HEK293 (cell line): Measurements from ENCODE around the gene PDE3B.

Experiments used
- CTCF ChIA-PET: fragments of 350-600 bp; formaldehyde crosslinking; extraction: SDS; loops from one replicate; lab custom pipeline; 2021; ENCODE audit warnings: antibody characterized with exemption; lab: Yijun Ruan, JAX
- POLR2A ChIA-PET: fragments of 300-600 bp; formaldehyde crosslinking; extraction: SDS; loops from one replicate; lab custom pipeline; 2020; ENCODE audit warnings: antibody characterized with exemption, inconsistent platforms; lab: Yijun Ruan, JAX
- H3K27ac ChIP-seq: fragments of 200-500 bp; sonication (Bioruptor generic); 2 replicates; pipeline ENCODE4 v1.5.1; 2014; ENCODE audit warnings: low read depth, low read length, control low read depth, inconsistent platforms; ENCODE audit errors: extremely low read depth
- H3K36me3 ChIP-seq, 2 experiments: fragments of 200-500 bp in 1 of 2; sonication (Bioruptor generic) in 1 of 2; 1 replicate in 1 of 2; 2 replicates in 1 of 2; pipeline ENCODE4 v1.5.1; 2014 to 2017; ENCODE audit warnings: inconsistent platforms in 2 of 2, low read length in 2 of 2; ENCODE audit not compliant: control insufficient read depth in 2 of 2, insufficient read depth in 1 of 2
- H3K4me1 ChIP-seq: fragments of 200-500 bp; sonication (Bioruptor generic); 2 replicates; pipeline ENCODE4 v1.5.1; 2014; ENCODE audit warnings: mild to moderate bottlenecking, low read length, inconsistent platforms; ENCODE audit not compliant: control insufficient read depth, insufficient read depth
- H3K4me3 ChIP-seq: 2 replicates; pipeline ENCODE4 v1.5.1; 2011; ENCODE audit warnings: low read depth, mild to moderate bottlenecking, control low read depth, low read length, moderate library complexity
- H3K9me3 ChIP-seq: fragments of 200-500 bp; sonication (Bioruptor generic); 2 replicates; pipeline ENCODE4 v1.5.1; 2014; ENCODE audit warnings: low read depth, low read length, inconsistent platforms; ENCODE audit not compliant: control insufficient read depth, insufficient read depth
- GLI2 ChIP-seq: fragments of 450-650 bp; formaldehyde crosslinking; IDR thresholded peaks from 2 replicates; pipeline ENCODE4; 2017; ENCODE audit warnings: missing biosample characterization, missing genetic modification characterization, low read depth, borderline replicate concordance
- PATZ1 ChIP-seq: fragments of 450-650 bp; formaldehyde crosslinking; IDR thresholded peaks from 2 replicates; pipeline ENCODE4 v1.5.1; 2016; ENCODE audit warnings: missing biosample characterization, missing genetic modification characterization
- PRDM10 ChIP-seq: fragments of 450-650 bp; formaldehyde crosslinking; IDR thresholded peaks from 2 replicates; pipeline ENCODE4 v1.5.1; 2016; ENCODE audit warnings: missing biosample characterization, missing genetic modification characterization
- WT1 ChIP-seq: fragments of 450-650 bp; formaldehyde crosslinking; IDR thresholded peaks from 2 replicates; pipeline ENCODE4 v1.5.1; 2016; ENCODE audit warnings: missing biosample characterization, missing genetic modification characterization
- ZBTB11 ChIP-seq: fragments of 450-650 bp; formaldehyde crosslinking; conservative IDR thresholded peaks from 2 replicates; pipeline ENCODE4 v1.5.1; 2016; ENCODE audit warnings: low read depth, missing biosample characterization, missing genetic modification characterization
- ZBTB44 ChIP-seq: fragments of 450-650 bp; IDR thresholded peaks from 2 replicates; pipeline ENCODE4 v1.5.1; 2018; ENCODE audit warnings: missing biosample characterization, mild to moderate bottlenecking, missing genetic modification characterization
- ZNF19 ChIP-seq: fragments of 450-650 bp; formaldehyde crosslinking; IDR thresholded peaks from 2 replicates; pipeline ENCODE4; 2016; ENCODE audit warnings: missing biosample characterization, missing genetic modification characterization, low read depth
- ZNF280C ChIP-seq: fragments of 450-650 bp; formaldehyde crosslinking; IDR thresholded peaks from 2 replicates; pipeline ENCODE4 v1.5.1; 2016; ENCODE audit warnings: missing biosample characterization, missing genetic modification characterization
- ZNF341 ChIP-seq: fragments of 450-650 bp; formaldehyde crosslinking; IDR thresholded peaks from 2 replicates; pipeline ENCODE4; 2016; ENCODE audit warnings: low read depth, missing biosample characterization, missing genetic modification characterization
- ZNF391 ChIP-seq: fragments of 450-650 bp; formaldehyde crosslinking; IDR thresholded peaks from 2 replicates; pipeline ENCODE4 v1.5.1; 2016; ENCODE audit warnings: low read depth, missing biosample characterization, missing genetic modification characterization, borderline replicate concordance
- ZNF423 ChIP-seq: fragments of 450-650 bp; formaldehyde crosslinking; IDR thresholded peaks from 2 replicates; pipeline ENCODE4 v1.5.1; 2016; ENCODE audit warnings: missing biosample characterization, missing genetic modification characterization
- ZNF521 ChIP-seq: fragments of 450-650 bp; formaldehyde crosslinking; IDR thresholded peaks from 2 replicates; pipeline ENCODE4 v1.5.1; 2017; ENCODE audit warnings: missing biosample characterization, mild to moderate bottlenecking, missing genetic modification characterization
- ZNF548 ChIP-seq: fragments of 450-650 bp; formaldehyde crosslinking; IDR thresholded peaks from 2 replicates; pipeline ENCODE4 v1.5.1; 2016; ENCODE audit warnings: missing biosample characterization, missing genetic modification characterization
- ZNF596 ChIP-seq: fragments of 450-650 bp; IDR thresholded peaks from 2 replicates; pipeline ENCODE4 v1.5.0; 2018; ENCODE audit warnings: missing biosample characterization, mild to moderate bottlenecking, missing genetic modification characterization, moderate library complexity
- ZNF624 ChIP-seq: fragments of 450-650 bp; formaldehyde crosslinking; IDR thresholded peaks from 2 replicates; pipeline ENCODE4 v1.5.1; 2017; ENCODE audit warnings: missing biosample characterization, missing genetic modification characterization
- ZNF626 ChIP-seq: fragments of 450-650 bp; sonication (Bioruptor Pico); formaldehyde crosslinking; IDR thresholded peaks from 2 replicates; pipeline ENCODE4 v1.5.1; 2018; ENCODE audit warnings: missing biosample characterization, missing genetic modification characterization, inconsistent platforms
- ZNF629 ChIP-seq: fragments of 450-650 bp; formaldehyde crosslinking; IDR thresholded peaks from 2 replicates; pipeline ENCODE4 v1.5.1; 2017; ENCODE audit warnings: missing biosample characterization, missing genetic modification characterization
- ZNF792 ChIP-seq: fragments of 450-650 bp; formaldehyde crosslinking; IDR thresholded peaks from 2 replicates; pipeline ENCODE4 v1.5.1; 2016; ENCODE audit warnings: missing biosample characterization, missing genetic modification characterization
- ZSCAN4 ChIP-seq: fragments of 450-650 bp; formaldehyde crosslinking; IDR thresholded peaks from 2 replicates; pipeline ENCODE4 v1.5.1; 2017; ENCODE audit warnings: missing biosample characterization, missing genetic modification characterization

The PDE3B gene

GRCh38 chr11:14892036-14892556 is 248.5 kb downstream of the PDE3B start, which contains the start of gene CYP2R1 (continued):
- TF ChIP-seq ZSCAN4 (tag by site-specific recombination) (no peak), ZNF341 (tag by site-specific recombination) (peak; percentile 52), ZNF521 (tag by site-specific recombination) (no peak)

- no peak overlapping the region for H3K27ac ChIP-seq
- H3K4me3 ChIP-seq: peak overlapping the region; percentile 14
- H3K9me3 ChIP-seq: no peaks in the 10 kb centered on the region
- ChIA-PET POLR2A (interaction anchor here (0.7 to 1.7 kb wide), 8 partner anchors 8 to 248 kb away, joined by 3 to 14 read pairs (median 6); partner anchors contain the start of gene PDE3B), CTCF (interaction anchor here (0.5 to 3.1 kb wide), 5 partner anchors 15 to 257 kb away, joined by 3 to 16 read pairs (median 3); no protein-coding TSS in a partner anchor)
- TF ChIP-seq ZNF792 (tag by site-specific recombination) (no peak), ZNF280C (no peak), ZBTB11 (tag by site-specific recombination) (no peak), ZNF19 (tag by site-specific recombination) (no peak), ZNF624 (no peak), ZNF629 (tag by site-specific recombination) (no peak), ZNF341 (tag by site-specific recombination) (no peak), WT1 (no peak), ZNF423 (tag by site-specific recombination) (no peak), ZNF626 (tag by site-specific recombination) (no peak), ZNF391 (tag by site-specific recombination) (no peak), GLI2 (tag by site-specific recombination) (no peak), ZNF548 (no peak), PRDM10 (tag by site-specific recombination) (no peak), ZBTB44 (no peak), PATZ1 (no peak), ZNF596 (tag by site-specific recombination) (no peak)
- no peaks in the 10 kb centered on the region for H3K4me1 ChIP-seq
- H3K36me3 ChIP-seq: no peaks in the 10 kb centered on the region
Observed at GRCh38 chr11:14892577-14892976, 249.0 kb downstream of the PDE3B start.
